ENCODE results near the gene SCN3A.

DNA sequence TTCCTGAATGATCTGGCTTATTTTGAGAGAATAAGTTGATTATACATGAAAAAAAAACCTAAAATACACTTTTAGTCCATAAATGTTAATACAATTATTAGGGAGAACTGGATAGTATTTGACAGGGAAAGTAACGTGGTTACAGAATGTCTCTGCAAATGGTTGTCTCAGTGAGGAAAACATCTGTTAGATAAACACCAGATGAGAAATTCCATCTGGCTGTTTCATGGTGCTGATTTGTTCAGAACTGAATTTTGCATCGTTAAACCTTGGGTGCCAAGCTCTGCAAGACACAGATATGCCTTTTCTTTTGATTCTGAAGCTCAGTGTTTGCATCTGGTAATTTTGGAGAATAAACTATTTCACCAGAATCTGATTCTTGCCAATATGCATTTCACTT, 90.4 kb downstream of the SCN3A start:
- no peak for TF ChIP-seq CTCF (IDR thresholded peaks at IDR 0.05)
- TF ChIP-seq, protein P1, sequence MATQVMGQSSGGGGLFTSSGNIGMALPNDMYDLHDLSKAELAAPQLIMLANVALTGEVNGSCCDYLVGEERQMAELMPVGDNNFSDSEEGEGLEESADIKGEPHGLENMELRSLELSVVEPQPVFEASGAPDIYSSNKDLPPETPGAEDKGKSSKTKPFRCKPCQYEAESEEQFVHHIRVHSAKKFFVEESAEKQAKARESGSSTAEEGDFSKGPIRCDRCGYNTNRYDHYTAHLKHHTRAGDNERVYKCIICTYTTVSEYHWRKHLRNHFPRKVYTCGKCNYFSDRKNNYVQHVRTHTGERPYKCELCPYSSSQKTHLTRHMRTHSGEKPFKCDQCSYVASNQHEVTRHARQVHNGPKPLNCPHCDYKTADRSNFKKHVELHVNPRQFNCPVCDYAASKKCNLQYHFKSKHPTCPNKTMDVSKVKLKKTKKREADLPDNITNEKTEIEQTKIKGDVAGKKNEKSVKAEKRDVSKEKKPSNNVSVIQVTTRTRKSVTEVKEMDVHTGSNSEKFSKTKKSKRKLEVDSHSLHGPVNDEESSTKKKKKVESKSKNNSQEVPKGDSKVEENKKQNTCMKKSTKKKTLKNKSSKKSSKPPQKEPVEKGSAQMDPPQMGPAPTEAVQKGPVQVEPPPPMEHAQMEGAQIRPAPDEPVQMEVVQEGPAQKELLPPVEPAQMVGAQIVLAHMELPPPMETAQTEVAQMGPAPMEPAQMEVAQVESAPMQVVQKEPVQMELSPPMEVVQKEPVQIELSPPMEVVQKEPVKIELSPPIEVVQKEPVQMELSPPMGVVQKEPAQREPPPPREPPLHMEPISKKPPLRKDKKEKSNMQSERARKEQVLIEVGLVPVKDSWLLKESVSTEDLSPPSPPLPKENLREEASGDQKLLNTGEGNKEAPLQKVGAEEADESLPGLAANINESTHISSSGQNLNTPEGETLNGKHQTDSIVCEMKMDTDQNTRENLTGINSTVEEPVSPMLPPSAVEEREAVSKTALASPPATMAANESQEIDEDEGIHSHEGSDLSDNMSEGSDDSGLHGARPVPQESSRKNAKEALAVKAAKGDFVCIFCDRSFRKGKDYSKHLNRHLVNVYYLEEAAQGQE (IDR thresholded peaks at IDR 0.05; ENCODE audit: insufficient read depth in 1 of 2, low read depth in 2 of 2, low read length in 1 of 2): no peak
